ENCODE measurements around the gene ZNF804B. TPM values are rescaled to one million over a fixed set of nuclear protein-coding genes. Genes with fewer than 3 reads are reported as not detected.

The ZNF804B gene
- total RNA-seq, 1 donor from 2014 or later, result not detected

DNA sequence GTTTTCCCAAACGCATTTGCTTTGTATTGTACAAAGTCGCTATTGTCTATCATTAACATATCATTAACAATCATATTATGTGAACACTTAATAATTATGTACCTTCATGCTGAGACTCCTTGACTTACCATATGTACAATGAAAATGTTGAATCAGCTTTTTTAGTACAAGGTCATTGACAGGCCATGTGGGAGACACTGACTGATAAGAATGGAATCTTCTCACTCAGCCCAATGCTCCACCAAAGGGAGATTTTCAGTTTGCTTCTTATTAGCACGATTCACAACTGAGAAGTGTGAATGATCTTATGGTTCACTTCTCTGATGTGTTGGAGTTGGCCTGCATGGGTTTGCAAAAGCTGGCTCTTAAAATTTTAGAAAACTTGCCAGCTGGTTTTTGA lies 289.5 kb downstream of the ZNF804B start:
- Histone ChIP-seq H3K9me3 (ENCODE audit: low read depth) (no peaks in the 10 kb centered on the region), H3K4me3 (no peak overlapping the region), H3K27me3 (no peaks in the 10 kb centered on the region), H3K36me3 (no peaks in the 10 kb centered on the region), H3K27ac (no peak overlapping the region), H3K9ac (no peak overlapping the region), H2AFZ (replicated peaks) (no peak overlapping the region), H3K4me2 (no peak overlapping the region), H3K4me1 (no peaks in the 10 kb centered on the region), H4K20me1 (ENCODE audit: low read depth) (no peaks in the 10 kb centered on the region), H3F3A (ENCODE audit: low read depth) (no peaks in the 10 kb centered on the region), H3K79me2 (ENCODE audit: low read depth) (no peaks in the 10 kb centered on the region)
- Mint-ChIP-seq H3K27me3 (ENCODE audit: insufficient read depth, low read depth) (peaks cover 3% of the 10 kb centered on the region), H3K4me3 (no peak overlapping the region), H3K36me3 (no peaks in the 10 kb centered on the region), H3K9me3 (peaks cover 12% of the 10 kb centered on the region), H3K27ac (no peak overlapping the region), H3K4me1 (no peaks in the 10 kb centered on the region)
- TF ChIP-seq, protein P1, sequence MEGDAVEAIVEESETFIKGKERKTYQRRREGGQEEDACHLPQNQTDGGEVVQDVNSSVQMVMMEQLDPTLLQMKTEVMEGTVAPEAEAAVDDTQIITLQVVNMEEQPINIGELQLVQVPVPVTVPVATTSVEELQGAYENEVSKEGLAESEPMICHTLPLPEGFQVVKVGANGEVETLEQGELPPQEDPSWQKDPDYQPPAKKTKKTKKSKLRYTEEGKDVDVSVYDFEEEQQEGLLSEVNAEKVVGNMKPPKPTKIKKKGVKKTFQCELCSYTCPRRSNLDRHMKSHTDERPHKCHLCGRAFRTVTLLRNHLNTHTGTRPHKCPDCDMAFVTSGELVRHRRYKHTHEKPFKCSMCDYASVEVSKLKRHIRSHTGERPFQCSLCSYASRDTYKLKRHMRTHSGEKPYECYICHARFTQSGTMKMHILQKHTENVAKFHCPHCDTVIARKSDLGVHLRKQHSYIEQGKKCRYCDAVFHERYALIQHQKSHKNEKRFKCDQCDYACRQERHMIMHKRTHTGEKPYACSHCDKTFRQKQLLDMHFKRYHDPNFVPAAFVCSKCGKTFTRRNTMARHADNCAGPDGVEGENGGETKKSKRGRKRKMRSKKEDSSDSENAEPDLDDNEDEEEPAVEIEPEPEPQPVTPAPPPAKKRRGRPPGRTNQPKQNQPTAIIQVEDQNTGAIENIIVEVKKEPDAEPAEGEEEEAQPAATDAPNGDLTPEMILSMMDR (IDR thresholded peaks at IDR 0.05), result no peak
- no peak for TF ChIP-seq EZH2 (IDR thresholded peaks at IDR 0.05)
- no peak for TF ChIP-seq EZH2phosphoT487 (IDR thresholded peaks at IDR 0.05)
- no peak for DNase-seq (ENCODE audit: low spot score)

DNA sequence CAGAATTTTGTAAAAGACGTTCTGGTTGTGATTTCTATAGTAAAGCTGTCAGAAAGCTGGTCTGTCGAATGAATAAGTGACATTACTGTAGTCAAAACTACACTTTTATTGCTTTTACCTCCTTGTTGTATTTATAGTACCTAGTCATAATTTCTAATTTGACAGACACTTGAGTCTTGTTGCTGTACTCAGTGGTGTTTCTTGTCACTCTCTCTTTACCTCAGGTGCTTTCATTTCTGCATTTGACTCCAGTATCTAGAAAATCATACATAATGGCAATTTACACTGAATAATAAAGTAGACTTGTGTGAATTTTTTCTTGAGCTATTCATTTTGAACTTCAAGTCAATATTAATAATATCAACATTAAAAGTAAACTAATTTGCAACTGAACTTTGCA lies 293.6 kb downstream of the ZNF804B start:
- no peaks in the 10 kb centered on the region for H3K4me1 Mint-ChIP-seq
- Histone ChIP-seq H3K27me3 (no peaks in the 10 kb centered on the region), H3K4me1 (no peaks in the 10 kb centered on the region), H2AFZ (replicated peaks) (no peak overlapping the region), H3F3A (ENCODE audit: low read depth) (no peaks in the 10 kb centered on the region), H3K79me2 (ENCODE audit: low read depth) (no peaks in the 10 kb centered on the region), H3K4me3 (no peak overlapping the region), H3K36me3 (no peaks in the 10 kb centered on the region), H3K27ac (no peak overlapping the region), H3K9ac (no peak overlapping the region), H3K9me3 (ENCODE audit: low read depth) (no peaks in the 10 kb centered on the region), H4K20me1 (ENCODE audit: low read depth) (no peaks in the 10 kb centered on the region), H3K4me2 (no peak overlapping the region)
- TF ChIP-seq, protein P1 (IDR thresholded peaks at IDR 0.05), result no peak
- TF ChIP-seq EZH2phosphoT487 (IDR thresholded peaks at IDR 0.05) (no peak), EZH2 (IDR thresholded peaks at IDR 0.05) (no peak)
- H3K4me3 Mint-ChIP-seq, result no peak overlapping the region
- no peaks in the 10 kb centered on the region for H3K9me3 Mint-ChIP-seq
- H3K27ac Mint-ChIP-seq, result no peak overlapping the region
- peaks cover 2% of the 10 kb centered on the region for H3K27me3 Mint-ChIP-seq (ENCODE audit: insufficient read depth, low read depth)
- DNase-seq (ENCODE audit: low spot score), result no peak
- no peaks in the 10 kb centered on the region for H3K36me3 Mint-ChIP-seq

DNA sequence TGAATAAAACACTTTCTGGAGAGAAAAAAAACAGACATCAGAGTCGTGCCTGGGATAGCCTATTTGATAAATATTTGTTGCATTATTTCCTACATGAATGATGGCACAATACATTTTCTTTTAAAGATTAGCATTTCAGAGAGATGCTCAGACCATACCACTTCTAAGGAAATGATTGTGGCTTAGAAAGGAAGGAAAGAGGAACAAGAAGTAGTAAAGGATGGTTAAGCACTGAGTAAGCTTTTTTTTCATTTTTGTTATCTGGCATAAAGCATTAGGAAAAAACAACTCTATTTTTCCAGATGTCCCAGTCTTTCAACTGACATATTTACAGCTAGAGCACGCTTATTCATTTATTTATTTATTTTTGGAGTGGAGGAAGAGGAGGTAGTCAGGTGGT lies 294.9 kb downstream of the ZNF804B start:
- Histone ChIP-seq H3K9me3 (ENCODE audit: low read depth) (no peaks in the 10 kb centered on the region), H3K4me1 (no peaks in the 10 kb centered on the region), H3K27ac (no peak overlapping the region), H3K9ac (no peak overlapping the region), H3F3A (ENCODE audit: low read depth) (no peaks in the 10 kb centered on the region), H4K20me1 (ENCODE audit: low read depth) (no peaks in the 10 kb centered on the region), H3K27me3 (no peaks in the 10 kb centered on the region), H3K36me3 (no peaks in the 10 kb centered on the region), H2AFZ (replicated peaks) (no peak overlapping the region), H3K4me3 (no peak overlapping the region), H3K4me2 (no peak overlapping the region), H3K79me2 (ENCODE audit: low read depth) (no peaks in the 10 kb centered on the region)
- no peaks in the 10 kb centered on the region for H3K4me1 Mint-ChIP-seq
- H3K27ac Mint-ChIP-seq, result no peak overlapping the region
- DNase-seq (ENCODE audit: low spot score), result no peak
- H3K9me3 Mint-ChIP-seq, result no peaks in the 10 kb centered on the region
- no peaks in the 10 kb centered on the region for H3K36me3 Mint-ChIP-seq
- H3K27me3 Mint-ChIP-seq (ENCODE audit: insufficient read depth, low read depth), result peaks cover 2% of the 10 kb centered on the region
- TF ChIP-seq EZH2phosphoT487 (IDR thresholded peaks at IDR 0.05) (no peak), EZH2 (IDR thresholded peaks at IDR 0.05) (no peak)
- TF ChIP-seq, protein P1 (IDR thresholded peaks at IDR 0.05), result no peak
- H3K4me3 Mint-ChIP-seq, result no peak overlapping the region

All from neural progenitor cell (in vitro differentiated cells).